Measurements from ENCODE around the gene UBE3B.

DNA sequence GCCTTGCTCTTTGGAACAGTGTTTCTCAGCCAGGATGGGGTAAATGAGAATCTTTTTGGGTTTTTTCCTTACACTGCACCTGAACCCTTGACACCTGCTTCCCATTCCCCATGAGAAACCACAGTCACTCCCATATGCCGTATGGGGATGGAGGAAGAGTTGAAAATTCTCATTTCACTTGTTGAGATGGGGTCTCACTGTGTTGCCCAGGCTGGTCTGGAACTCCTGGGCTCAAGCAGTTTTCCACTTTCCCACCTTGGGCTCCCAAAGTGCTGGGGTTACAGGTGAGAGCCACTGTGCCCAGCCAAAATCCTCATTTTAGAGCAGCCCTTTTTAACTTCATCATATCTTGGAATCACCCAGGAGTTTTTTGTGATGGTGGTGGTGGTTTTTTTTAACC is 99.9 kb downstream of the UBE3B start:
- TF ChIP-seq CTCF (IDR thresholded peaks at IDR 0.05): no peak
- no peak for TF ChIP-seq POLR2A (IDR thresholded peaks at IDR 0.05)

Measured in stomach (tissue), 4 donors.